NCI-H128 (cell line): ENCODE measurements around the gene CRNN.

Experiments
- DNase-seq: peaks from one replicate; lab custom pipeline; 2025; ENCODE audit not compliant: unreplicated experiment; lab: John Stamatoyannopoulos, UW

Gene CRNN

DNA sequence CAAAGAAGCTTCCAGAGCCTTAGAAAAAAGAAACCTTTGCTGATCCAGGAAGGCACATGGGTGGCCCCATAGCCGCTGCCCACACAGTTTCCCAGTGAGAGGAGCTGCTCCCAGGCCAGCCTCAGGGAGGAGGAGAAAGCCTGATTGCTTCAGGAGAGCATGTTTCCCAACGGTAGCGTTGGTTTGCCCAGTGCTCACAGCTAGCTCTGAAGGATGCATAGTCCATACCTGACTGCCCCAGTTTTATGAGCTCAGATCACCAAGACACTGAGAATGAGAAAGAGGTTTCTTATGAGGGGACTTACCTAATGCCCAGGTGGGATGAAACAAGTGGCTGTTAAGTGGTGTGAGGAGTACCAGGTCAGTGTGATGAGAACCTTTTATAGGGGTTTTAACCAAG, at the start of gene CRNN:
Gene CRNN (minus strand): TSS at position 355 of the 400 bp plus-strand sequence. CDS start 2,030 bp downstream, outside the sequence.
- no peak for DNase-seq

DNA sequence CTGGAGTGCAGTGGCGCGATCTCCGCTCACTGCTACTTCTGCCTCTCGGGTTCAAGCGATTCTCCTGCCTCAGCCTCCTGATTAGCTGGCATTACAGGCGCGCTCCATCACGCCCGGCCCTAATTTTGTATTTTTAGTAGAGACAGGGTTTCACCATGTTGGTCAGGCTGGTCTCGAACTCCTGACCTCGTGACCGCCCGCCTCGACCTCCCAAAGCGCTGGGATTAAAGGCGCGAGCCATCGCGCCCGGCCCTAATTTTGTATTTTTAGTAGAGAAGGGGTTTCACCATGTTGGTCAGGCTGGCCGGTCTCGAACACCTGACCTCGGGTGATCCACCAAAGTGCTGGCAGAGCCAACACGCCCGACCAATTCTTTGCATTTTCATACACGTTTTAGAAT, 48.6 kb upstream of the CRNN start:
- no peak for DNase-seq

DNA sequence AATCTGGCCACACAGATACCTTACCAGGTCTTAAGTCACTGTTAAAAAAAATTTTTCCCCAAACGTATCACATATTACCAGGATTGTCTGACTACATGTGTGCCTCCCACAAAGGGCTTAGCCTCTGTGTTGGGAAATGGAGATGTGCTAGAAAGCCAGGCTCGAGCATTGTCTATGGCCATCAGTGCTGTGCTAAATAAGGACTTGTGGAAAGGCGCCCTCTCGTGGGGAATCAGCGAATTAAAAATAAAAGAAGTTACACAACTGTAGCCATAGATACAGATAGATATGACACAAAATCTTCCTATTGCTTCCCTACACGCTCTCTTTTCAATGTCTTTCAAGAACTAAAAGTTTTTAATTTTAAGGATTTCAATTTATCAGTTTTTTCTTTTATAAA, 47.5 kb upstream of the CRNN start:
- DNase-seq: peak; percentile 6

GRCh38 chr1:152460529-152460899, 46.5 kb upstream of the CRNN start:
- no peak for DNase-seq

DNA sequence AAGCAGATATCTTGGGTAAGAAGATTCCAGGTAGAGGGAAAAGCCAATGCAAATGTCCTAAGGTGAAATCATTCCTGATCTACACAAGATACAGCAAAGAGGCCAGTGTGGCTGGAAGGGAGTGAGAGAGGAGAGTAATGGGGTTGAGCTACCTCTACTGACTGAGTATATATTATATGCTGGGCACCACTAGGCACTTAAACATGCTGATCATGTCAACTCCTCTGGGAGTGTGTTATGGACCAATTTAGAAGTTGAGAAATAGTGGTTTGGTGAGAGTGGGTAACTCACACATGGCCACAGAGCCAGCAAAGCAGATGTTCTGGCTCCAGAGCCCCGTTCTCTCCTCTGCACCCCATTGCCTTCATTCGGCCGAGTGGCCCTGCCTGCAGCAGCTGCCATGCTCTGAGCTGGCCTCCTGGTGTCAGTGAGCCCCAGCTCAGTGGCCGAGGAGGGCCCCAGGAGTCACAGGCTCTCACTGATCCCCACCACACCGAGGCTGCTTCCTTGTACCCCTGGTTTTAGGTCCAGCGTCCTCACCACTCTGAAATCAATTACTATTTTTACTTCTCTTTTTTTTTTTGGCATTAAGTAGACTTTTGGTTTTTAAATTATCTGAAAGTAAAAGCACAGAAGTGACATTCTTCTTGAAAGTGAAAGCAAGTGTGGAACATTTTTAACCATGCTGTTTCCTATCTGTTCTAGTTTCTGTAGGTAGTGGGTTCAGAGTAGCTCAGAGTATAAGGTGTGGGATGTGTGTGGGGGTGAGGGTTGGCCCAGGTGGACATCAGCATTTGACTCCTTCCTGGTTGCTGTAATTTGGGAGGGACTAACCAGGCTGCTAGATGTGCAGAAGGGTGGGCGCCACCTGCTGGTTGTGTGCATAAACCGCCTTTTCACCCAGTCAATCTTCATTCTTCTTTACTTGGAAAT, 45.8 kb upstream of the CRNN start:
- DNase-seq: no peak

DNA sequence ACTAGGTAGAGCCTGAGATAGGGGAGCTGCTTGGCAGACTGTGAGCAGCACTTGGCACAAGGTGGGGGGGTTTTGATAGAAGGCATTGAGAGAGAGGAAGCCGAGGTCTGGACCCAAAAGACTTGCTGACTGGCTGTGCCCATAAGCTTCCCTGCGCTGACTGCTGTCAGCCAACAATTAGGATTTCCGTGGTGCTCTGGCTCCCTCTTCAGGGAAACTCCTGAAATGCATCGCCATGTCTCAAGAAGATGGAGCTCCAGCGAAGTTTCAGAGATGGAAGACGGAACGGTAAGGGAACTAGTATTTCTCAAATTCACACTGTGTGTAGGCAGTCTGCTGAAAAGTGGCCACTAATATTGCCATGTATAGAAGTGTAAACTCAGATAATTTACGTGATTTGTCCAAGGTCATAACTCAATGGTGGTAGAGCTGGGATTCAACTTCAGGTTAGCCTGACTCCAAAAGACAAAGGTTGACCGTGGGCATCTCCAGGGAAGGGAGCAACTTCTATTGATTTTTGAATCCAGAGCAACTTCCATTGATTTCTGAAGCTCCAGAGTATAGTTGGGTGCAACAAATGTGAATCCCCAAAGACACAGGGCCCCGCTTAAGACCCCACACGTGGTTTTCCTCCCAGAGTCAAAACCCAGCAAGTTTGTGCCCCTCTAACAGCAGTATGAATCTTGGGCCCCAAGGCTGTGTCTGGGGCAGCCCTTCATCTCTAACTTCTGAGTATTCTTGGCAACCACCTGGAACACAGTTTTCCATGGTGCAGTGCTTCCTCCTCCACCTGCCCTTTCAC, 44.5 kb upstream of the CRNN start:
- peak; percentile 31 for DNase-seq

GRCh38 chr1:152457561-152457960, 43.5 kb upstream of the CRNN start:
- no peak for DNase-seq

DNA sequence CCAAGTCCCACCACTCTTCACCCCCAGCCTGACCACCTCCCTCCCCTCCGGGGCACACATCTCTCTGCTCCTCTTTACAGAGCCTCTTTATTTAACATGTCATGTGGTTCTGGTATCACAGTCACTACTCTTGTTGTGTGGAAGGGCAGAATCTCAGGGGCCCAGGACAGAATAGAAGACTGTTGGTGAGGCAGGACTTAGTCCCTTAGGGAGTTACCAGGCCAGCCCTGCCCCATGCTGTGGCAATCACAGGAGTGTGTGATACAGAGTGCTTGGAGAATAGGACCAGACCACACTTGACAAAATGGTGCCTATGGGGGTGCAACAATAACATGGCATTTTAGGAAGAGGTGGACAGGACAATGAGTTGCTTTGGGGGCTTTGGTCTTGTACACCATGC, 43.0 kb upstream of the CRNN start:
- DNase-seq: no peak

- no peak for DNase-seq
Observed at GRCh38 chr1:152451254-152451653, 37.2 kb upstream of the CRNN start.

DNA sequence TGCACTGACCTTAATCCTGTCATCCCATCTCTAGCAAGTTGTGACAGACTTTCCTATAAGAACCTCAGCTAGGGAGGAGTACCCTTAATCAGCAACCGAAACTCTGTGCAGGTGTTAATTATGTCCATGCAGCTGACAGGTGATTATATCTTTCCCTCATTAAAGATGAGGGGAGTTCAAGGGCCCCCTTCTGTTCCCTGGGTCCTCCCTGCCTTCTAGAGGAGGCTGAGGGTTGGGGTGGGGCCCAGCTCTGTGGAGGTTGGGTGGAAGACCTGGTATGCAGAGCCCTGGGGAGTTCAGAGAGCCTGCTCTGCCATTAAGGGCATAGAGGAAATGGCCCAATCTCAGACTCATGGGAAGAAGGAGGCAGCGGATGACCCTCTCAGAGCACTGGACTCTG, 35.6 kb upstream of the CRNN start:
- DNase-seq: no peak

- DNase-seq: no peak
Observed at GRCh38 chr1:152448496-152448895, 34.4 kb upstream of the CRNN start.

- DNase-seq: no peak
Observed at GRCh38 chr1:152448095-152448494, 34.0 kb upstream of the CRNN start.

- no peak for DNase-seq
Observed at GRCh38 chr1:152447484-152447883, 33.4 kb upstream of the CRNN start.

DNA sequence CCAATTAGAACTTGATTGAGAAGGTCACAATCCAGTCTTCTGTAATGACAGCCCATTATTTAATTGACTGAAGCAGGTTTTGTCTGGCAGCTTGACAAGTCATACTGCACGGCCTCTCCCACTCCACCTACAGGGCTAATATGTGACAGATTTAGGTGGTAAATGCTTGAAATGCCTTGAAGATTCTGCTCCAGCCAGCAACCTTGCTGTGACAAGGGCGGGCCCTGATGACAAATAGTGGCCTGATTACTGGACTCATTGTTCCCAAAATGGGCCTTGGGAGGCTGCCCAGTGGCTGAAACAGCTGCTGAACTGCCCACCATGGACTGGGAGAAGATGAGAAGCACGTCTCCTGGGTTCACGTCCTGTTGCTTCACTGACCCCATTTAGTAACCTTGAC, 30.0 kb upstream of the CRNN start:
- no peak for DNase-seq

GRCh38 chr1:152442765-152443164, 28.7 kb upstream of the CRNN start:
- no peak for DNase-seq

DNA sequence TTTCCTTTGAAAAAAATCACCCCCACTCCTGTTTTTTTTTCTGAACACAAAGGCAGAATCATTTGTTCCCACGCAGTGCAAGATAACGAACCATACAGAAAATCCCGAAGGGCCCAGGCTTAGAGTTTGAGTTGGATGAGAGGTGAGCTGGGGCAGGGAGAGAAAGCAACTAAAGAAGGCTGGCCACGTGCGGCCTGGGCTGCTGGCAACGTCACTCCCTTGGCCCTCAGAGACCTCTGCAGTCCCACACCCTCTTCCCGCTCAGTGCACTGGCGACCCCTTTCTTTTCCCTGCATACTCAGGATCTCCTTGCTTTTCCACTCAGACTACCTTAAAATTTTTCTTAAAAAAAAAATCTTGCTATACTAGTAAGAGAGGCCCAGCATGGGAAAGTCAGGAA, 28.2 kb upstream of the CRNN start:
- DNase-seq: no peak

DNA sequence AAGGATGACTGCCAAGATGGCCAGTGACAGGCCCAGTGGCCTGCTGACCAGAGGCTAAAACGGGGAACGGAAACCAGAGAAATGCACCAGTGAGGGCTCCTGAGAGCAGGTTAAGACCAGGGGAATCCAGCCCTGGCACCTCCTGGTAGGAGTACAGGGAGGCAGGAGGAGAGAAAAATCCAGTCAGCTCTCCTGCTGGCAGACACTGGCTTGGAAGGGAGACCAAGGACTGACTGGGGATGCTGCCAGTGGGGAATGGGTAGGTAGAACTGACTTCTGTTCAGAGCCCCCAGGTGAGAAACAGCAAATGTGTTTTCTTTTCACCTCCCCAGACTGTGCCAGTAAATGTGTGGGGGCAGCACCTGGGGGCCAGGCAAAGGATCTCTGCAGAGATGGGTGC, 27.7 kb upstream of the CRNN start:
- no peak for DNase-seq

- DNase-seq: no peak
Observed at GRCh38 chr1:152440635-152441471, 26.8 kb upstream of the CRNN start.

GRCh38 chr1:152436593-152437496, 22.8 kb upstream of the CRNN start:
- no peak for DNase-seq

GRCh38 chr1:152427458-152427857, 13.4 kb upstream of the CRNN start:
- no peak for DNase-seq
